DOHH2 (cell line): ENCODE measurements around the gene C14orf132.

Source experiments
- H3F3A ChIP-seq: fragments of 200-600 bp; sonication (generic), shearing (Covaris generic); 2 replicates; pipeline ENCODE4 v1.6.0; 2016; ENCODE audit warnings: antibody characterized with exemption, mild to moderate bottlenecking; ENCODE audit not compliant: control insufficient read depth, insufficient read depth
- H3K27ac ChIP-seq: fragments of 200-600 bp; sonication (generic); 2 replicates; pipeline ENCODE4 v1.5.1; 2014; ENCODE audit warnings: low read depth, mild to moderate bottlenecking, low read length, moderate library complexity
- H3K27me3 ChIP-seq: fragments of 200-600 bp; sonication (generic); 2 replicates; pipeline ENCODE4 v1.6.1; 2014; ENCODE audit warnings: mild to moderate bottlenecking, low read length, mixed read lengths; ENCODE audit not compliant: control insufficient read depth
- H3K36me3 ChIP-seq: fragments of 200-600 bp; sonication (generic); 2 replicates; pipeline ENCODE4 v1.6.1; 2014; ENCODE audit warnings: mild to moderate bottlenecking, low read length, moderate library complexity, mixed read lengths; ENCODE audit not compliant: control insufficient read depth
- H3K4me1 ChIP-seq: fragments of 200-600 bp; sonication (generic); 2 replicates; pipeline ENCODE4 v1.6.1; 2014; ENCODE audit warnings: mild to moderate bottlenecking, low read length, mixed read lengths; ENCODE audit not compliant: control insufficient read depth
- H3K4me2 ChIP-seq: fragments of 200-600 bp; sonication (generic); 2 replicates; pipeline ENCODE4 v1.6.0; 2014; ENCODE audit warnings: mild to moderate bottlenecking, low read length, moderate library complexity
- H3K4me3 ChIP-seq: fragments of 200-600 bp; sonication (generic); 2 replicates; pipeline ENCODE4 v1.5.1; 2014; ENCODE audit warnings: mild to moderate bottlenecking, low read length, mixed read lengths
- H3K79me2 ChIP-seq: fragments of 200-600 bp; sonication (generic); 2 replicates; pipeline ENCODE4 v1.6.1; 2014; ENCODE audit warnings: mild to moderate bottlenecking, low read length, mixed read lengths; ENCODE audit not compliant: control insufficient read depth
- H3K9me2 ChIP-seq: fragments of 200-600 bp; sonication (generic); replicated peaks from 2 replicates; pipeline ENCODE4 v1.6.1; 2014; ENCODE audit warnings: mild to moderate bottlenecking, low read length, mixed read lengths; ENCODE audit not compliant: control insufficient read depth
- H3K9me3 ChIP-seq: fragments of 200-600 bp; sonication (generic); 2 replicates; pipeline ENCODE4 v1.6.1; 2014; ENCODE audit warnings: antibody characterized with exemption, low read length, mixed read lengths; ENCODE audit not compliant: control insufficient read depth, insufficient read depth
- H4K20me1 ChIP-seq: fragments of 200-600 bp; sonication (generic); 2 replicates; pipeline ENCODE4 v1.6.0; 2014; ENCODE audit warnings: low read depth, mild to moderate bottlenecking, antibody characterized with exemption, low read length, moderate library complexity; ENCODE audit not compliant: control insufficient read depth, insufficient read depth
- EZH2phosphoT487 ChIP-seq: fragments of 200-600 bp; sonication (generic); IDR thresholded peaks from 2 replicates; pipeline ENCODE4 v1.6.1; 2017; ENCODE audit warnings: borderline replicate concordance, mild to moderate bottlenecking, antibody characterized with exemption, low read length, moderate library complexity, mixed read lengths
- TF ChIP-seq, protein P1 (sequence below): fragments of 200-600 bp; sonication (generic); IDR thresholded peaks from one replicate; pipeline ENCODE4 v1.5.1; 2014; ENCODE audit warnings: antibody characterized with exemption, mild to moderate bottlenecking, low read depth, low read length; ENCODE audit not compliant: poor library complexity, severe bottlenecking

The C14orf132 gene

DNA sequence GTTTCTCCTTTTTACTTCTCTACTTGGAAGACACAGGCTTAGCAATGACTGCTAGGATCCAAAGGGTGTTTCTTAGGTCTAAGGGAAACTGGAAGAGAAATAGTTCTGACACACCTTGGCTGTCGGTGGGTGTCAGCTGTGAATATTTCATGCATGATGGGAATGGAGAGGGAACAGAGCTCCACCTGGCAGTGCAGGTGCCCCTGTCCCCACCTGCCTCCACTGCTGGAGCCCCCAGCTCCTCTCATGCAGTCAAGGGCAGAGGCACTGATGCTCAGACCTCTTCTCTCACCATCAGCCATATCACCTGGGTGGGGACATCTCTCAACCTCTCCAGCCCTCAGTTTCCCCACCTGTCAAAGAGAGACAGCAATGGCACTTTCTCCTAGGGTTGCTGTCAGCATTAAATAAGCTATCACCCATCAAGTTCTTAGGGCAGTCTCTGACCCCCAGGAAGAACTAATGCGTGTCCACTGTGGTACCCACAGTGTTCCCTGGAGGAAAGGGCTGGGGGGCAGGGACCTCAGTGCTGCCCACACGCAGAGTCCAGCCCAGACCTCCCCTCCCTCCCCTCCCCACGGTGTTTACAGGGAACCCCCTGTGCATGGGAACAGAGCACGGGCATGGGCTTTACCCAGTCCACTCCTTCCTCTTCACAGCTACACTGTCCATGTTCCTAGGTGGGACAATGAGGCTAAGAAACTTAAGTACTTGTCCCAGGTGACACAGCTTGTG, 69.1 kb downstream of the C14orf132 start:
- Histone ChIP-seq H4K20me1 (no peaks in the 10 kb centered on the region), H3K79me2 (no peaks in the 10 kb centered on the region), H3K27ac (no peak overlapping the region), H3K4me1 (no peaks in the 10 kb centered on the region), H3F3A (no peaks in the 10 kb centered on the region), H3K9me2 (no peaks in the 10 kb centered on the region), H3K4me3 (no peak overlapping the region), H3K4me2 (no peak overlapping the region), H3K36me3 (no peaks in the 10 kb centered on the region), H3K9me3 (no peaks in the 10 kb centered on the region; the same call in 1 of the 2 replicates), H3K27me3 (no peaks in the 10 kb centered on the region)
- no peak for TF ChIP-seq EZH2phosphoT487
- TF ChIP-seq, protein P1, sequence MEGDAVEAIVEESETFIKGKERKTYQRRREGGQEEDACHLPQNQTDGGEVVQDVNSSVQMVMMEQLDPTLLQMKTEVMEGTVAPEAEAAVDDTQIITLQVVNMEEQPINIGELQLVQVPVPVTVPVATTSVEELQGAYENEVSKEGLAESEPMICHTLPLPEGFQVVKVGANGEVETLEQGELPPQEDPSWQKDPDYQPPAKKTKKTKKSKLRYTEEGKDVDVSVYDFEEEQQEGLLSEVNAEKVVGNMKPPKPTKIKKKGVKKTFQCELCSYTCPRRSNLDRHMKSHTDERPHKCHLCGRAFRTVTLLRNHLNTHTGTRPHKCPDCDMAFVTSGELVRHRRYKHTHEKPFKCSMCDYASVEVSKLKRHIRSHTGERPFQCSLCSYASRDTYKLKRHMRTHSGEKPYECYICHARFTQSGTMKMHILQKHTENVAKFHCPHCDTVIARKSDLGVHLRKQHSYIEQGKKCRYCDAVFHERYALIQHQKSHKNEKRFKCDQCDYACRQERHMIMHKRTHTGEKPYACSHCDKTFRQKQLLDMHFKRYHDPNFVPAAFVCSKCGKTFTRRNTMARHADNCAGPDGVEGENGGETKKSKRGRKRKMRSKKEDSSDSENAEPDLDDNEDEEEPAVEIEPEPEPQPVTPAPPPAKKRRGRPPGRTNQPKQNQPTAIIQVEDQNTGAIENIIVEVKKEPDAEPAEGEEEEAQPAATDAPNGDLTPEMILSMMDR, result peak; percentile 44

DNA sequence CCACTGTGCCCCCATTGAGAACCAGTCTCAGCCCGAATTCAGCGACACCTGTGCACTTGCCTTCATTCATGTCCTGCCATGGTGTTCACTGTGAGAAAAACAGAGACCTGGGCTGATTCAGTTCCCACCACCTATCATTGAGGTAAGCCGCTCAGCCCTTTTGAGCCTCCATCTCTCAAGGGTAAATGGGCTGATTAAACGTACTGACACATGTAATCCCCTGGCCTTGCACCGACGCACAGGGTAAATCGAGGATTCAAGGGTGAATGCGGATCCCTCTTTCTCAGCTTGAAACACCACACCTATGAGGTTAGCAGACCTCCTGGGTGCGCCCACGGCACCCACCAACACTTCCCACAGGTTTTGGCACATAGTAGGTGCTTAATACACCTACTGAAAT, 69.7 kb downstream of the C14orf132 start:
- Histone ChIP-seq H3K27ac (no peak overlapping the region), H3K9me2 (no peaks in the 10 kb centered on the region), H3K36me3 (no peaks in the 10 kb centered on the region), H3K4me3 (no peak overlapping the region), H3K9me3 (no peaks in the 10 kb centered on the region; the same call in 1 of the 2 replicates), H3K4me2 (no peak overlapping the region), H4K20me1 (no peaks in the 10 kb centered on the region), H3K79me2 (no peaks in the 10 kb centered on the region), H3K27me3 (no peaks in the 10 kb centered on the region), H3F3A (no peaks in the 10 kb centered on the region), H3K4me1 (no peaks in the 10 kb centered on the region)
- TF ChIP-seq EZH2phosphoT487, result no peak
- TF ChIP-seq, protein P1, result no peak

DNA sequence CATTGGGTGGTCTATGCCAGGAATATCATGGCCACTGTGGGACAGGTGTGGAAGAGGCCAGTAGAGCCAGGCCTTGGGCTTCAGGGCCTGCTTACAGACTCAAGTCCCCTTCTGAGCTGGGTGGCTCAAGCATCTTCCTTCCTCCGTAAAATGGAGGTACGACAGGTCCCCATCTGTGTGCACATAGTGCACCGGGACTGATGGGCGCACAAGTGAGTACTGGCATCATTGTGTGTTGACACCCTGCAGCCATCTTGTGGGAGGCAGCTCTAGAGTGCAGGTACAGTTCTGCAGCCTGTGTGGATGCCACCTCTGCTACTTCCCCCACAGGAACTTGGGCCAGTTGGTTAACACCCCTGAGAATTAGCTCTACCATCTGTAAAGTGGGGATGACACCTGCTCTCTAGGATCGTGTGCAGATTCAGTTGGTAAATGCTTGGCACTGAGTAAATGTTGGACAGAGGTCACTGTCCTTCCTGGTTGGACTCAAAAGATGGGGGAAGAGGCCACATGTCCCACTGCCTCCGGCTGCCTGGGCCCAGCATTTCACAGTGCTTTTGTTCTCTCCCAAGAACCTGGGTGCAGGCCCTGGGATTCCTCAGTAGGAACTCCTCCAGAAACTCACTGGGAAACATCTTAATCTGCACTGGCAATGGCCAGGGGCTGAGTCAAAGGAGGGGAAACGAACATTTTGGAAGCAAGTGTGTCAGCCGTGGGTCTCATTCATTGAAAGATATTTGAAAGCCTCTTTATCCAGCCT, 70.6 kb downstream of the C14orf132 start:
- Histone ChIP-seq H3K79me2 (no peaks in the 10 kb centered on the region), H3K36me3 (no peaks in the 10 kb centered on the region), H3K4me1 (no peaks in the 10 kb centered on the region), H3K27me3 (no peaks in the 10 kb centered on the region), H3K9me2 (no peaks in the 10 kb centered on the region), H3K4me3 (no peak overlapping the region), H3F3A (no peaks in the 10 kb centered on the region), H3K4me2 (no peak overlapping the region), H3K9me3 (no peaks in the 10 kb centered on the region; the same call in 1 of the 2 replicates), H3K27ac (no peak overlapping the region), H4K20me1 (no peaks in the 10 kb centered on the region)
- no peak for TF ChIP-seq EZH2phosphoT487
- TF ChIP-seq, protein P1, result no peak
